Measurements from ENCODE around the gene PKNOX1. TPM values are rescaled to one million over a fixed set of nuclear protein-coding genes. Genes with fewer than 3 reads are reported as not detected.
"Not testable (repeated sequence)": the region's sequence is repeated elsewhere in the genome, so short reads cannot be mapped to it uniquely, and the experiment has no call there.

Gene PKNOX1
- total RNA-seq, 1 donor from 2014 or later, result 9.8 TPM

DNA sequence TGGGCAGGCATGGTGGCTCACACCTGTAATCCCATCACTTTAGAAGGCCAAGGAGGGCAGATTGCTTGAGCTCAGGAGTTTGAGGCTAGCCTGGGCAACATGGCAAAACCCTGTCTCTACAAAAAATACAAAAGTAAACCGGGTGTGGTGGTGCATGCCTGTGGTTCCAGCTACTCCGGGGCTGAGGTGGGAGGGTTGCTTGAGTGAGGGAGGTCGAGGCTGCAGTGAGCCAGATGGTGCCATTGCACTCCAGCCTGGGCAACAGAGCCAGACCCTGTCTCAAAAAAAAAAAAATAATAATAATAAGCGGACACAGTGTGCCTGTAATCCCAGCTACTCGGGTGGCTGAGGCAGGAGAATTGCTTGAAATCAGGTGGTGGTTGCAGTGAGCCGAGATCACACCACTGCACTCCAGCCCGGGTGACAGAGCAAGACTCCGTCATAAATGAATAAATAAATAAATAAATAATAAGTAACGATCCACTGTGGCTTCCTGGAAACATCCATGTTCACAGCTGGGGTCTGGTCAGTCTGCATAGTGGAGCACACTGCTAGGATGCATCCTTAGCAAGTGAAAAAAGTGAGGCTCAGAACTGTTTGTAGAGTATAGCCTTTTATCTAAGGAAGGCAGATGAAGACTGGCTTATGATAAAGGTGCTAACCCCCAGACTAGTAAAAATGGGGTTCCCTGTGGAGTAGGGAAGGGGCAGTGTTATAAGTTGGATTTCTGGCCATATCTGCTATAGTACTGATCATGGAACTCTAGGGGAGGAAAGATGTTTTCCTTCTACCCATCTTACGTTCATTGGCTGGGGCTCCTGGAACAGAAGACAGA, 15.7 kb downstream of the PKNOX1 start:
- peaks cover 27% of the 10 kb centered on the region for H3K4me1 ChIP-seq
- no peak overlapping the region for H3K27ac ChIP-seq
- H3K9me3 ChIP-seq, result no peaks in the 10 kb centered on the region
- H3K27me3 ChIP-seq, result no peaks in the 10 kb centered on the region
- H3K4me3 ChIP-seq, result no peak overlapping the region
- no peaks in the 10 kb centered on the region for H3K36me3 ChIP-seq
- intact Hi-C loops (cut with DNase I), result no loop called here
- TF ChIP-seq POLR2AphosphoS5 (IDR thresholded peaks at IDR 0.05; ENCODE audit: insufficient read depth in 1 of 2, low read depth in 1 of 2) (no peak), POLR2A (IDR thresholded peaks at IDR 0.05) (no peak)
- TF ChIP-seq, protein P1, sequence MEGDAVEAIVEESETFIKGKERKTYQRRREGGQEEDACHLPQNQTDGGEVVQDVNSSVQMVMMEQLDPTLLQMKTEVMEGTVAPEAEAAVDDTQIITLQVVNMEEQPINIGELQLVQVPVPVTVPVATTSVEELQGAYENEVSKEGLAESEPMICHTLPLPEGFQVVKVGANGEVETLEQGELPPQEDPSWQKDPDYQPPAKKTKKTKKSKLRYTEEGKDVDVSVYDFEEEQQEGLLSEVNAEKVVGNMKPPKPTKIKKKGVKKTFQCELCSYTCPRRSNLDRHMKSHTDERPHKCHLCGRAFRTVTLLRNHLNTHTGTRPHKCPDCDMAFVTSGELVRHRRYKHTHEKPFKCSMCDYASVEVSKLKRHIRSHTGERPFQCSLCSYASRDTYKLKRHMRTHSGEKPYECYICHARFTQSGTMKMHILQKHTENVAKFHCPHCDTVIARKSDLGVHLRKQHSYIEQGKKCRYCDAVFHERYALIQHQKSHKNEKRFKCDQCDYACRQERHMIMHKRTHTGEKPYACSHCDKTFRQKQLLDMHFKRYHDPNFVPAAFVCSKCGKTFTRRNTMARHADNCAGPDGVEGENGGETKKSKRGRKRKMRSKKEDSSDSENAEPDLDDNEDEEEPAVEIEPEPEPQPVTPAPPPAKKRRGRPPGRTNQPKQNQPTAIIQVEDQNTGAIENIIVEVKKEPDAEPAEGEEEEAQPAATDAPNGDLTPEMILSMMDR (IDR thresholded peaks at IDR 0.05), result no peak
- no peak for DNase-seq (ENCODE audit: extremely low spot score in 2 of 2)

DNA sequence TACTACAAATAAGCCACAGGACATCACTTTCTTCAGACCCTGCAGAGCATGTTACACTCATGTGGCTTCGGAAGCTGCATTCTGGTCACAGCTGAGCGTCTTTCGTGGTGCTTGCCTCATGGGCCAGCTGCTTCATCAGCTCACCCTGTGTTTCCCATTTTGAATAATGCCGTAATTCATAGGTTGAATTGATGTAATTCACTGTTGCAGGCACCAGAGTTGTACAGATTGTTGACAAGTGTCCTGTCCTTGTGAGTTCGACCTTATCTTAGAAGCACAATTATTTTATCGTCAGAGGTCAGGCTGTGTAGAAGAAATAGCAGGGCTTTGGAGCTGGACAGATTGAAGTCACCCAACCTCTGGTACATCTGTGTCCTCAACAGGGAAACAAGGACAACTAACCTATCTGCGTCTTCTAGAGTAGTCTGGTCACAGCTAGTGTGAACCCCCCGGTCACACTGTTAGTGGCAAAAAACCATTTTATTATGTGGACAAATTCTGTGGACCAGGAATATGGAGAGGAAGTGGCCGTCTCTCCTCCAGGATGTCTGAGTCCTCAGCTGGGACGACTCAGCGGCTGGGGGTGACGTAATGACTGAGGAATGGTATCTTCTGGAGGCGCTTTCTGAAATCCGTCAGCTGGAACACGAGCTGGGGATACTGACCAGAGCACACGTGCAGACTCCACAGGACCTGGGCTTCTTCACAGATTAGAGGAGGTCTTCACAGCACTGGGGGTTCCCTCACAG, 17.8 kb downstream of the PKNOX1 start:
- DNase-seq (ENCODE audit: extremely low spot score in 2 of 2), result peak in 1 of 2 donors; percentile 93
- TF ChIP-seq POLR2A (IDR thresholded peaks at IDR 0.05) (no peak), POLR2AphosphoS5 (IDR thresholded peaks at IDR 0.05; ENCODE audit: insufficient read depth in 1 of 2, low read depth in 1 of 2) (peak in 1 of 2 donors; percentile 36)
- H3K4me3 ChIP-seq, result no peak overlapping the region
- intact Hi-C loops (cut with DNase I), result loop anchor here (2.0 kb wide), 1 partner anchor 17 kb away; the partner anchor contains the start of gene PKNOX1
- H3K4me1 ChIP-seq, result peaks cover 32% of the 10 kb centered on the region
- H3K36me3 ChIP-seq, result no peaks in the 10 kb centered on the region
- no peaks in the 10 kb centered on the region for H3K9me3 ChIP-seq
- no peaks in the 10 kb centered on the region for H3K27me3 ChIP-seq
- peak overlapping the region; percentile 69 for H3K27ac ChIP-seq

DNA sequence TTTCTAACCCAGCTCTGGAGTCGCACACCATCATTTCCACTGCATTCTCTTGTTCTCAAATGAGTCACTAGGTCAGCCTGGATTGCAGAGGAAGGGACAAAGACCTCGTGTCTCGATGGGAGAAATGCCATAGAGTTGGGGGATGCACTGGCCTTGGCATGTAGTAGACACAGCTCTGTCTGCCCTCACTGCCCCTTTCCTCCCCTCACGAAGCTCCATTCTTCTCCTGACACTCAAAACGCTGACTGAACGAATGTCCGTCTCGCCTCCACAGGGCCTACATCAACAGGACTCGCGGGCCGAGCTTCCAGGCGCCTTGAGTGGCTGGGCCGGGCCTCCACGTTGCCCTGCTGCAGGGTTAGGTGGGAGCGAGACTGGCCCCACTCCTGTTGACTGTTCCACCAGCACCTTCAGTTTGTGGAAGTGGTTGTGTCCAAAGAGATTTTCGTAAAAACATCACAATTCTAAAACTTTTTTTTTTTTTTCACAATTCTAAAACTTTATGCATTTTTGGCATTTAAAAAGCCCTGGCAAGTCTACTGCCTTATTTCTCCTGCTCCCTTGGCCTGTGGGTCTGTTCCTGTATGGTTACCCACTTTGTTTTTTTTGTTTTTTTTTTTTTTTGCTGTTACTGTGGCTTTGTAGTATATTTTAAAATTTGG, 18.8 kb downstream of the PKNOX1 start:
- intact Hi-C loops (cut with DNase I), result loop anchor here (2.0 kb wide), 1 partner anchor 18 kb away; the partner anchor contains the start of gene PKNOX1
- TF ChIP-seq, protein P1 (IDR thresholded peaks at IDR 0.05), result no peak
- TF ChIP-seq POLR2AphosphoS5 (IDR thresholded peaks at IDR 0.05; ENCODE audit: insufficient read depth in 1 of 2, low read depth in 1 of 2) (no peak), POLR2A (IDR thresholded peaks at IDR 0.05) (no peak)
- H3K9me3 ChIP-seq, result no peaks in the 10 kb centered on the region
- peaks cover 39% of the 10 kb centered on the region for H3K4me1 ChIP-seq
- H3K4me3 ChIP-seq, result no peak overlapping the region
- peak overlapping the region; percentile 69 for H3K27ac ChIP-seq
- no peaks in the 10 kb centered on the region for H3K36me3 ChIP-seq
- DNase-seq (ENCODE audit: extremely low spot score in 2 of 2), result no peak
- no peaks in the 10 kb centered on the region for H3K27me3 ChIP-seq

DNA sequence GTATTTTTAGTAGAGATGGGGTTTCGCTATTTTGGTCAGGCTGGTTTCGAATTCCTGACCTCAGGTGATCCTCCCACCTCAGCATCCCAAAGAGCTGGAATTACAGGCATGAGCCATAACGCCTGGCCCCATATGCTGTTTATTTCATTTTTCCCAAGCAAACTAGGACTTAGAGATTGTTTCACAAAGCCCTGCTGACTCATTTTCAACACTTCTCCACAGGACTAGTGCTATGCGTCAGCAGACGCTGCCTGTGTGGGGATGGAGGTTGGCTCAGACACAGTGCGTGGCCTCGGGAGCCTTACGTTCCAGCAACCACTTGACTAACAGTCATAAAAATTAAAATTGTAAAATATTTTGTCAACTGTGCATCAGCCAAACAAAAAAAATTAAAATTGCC, 22.7 kb downstream of the PKNOX1 start:
- TF ChIP-seq, protein P1 (IDR thresholded peaks at IDR 0.05), result no peak
- TF ChIP-seq POLR2A (IDR thresholded peaks at IDR 0.05) (no peak), POLR2AphosphoS5 (IDR thresholded peaks at IDR 0.05; ENCODE audit: insufficient read depth in 1 of 2, low read depth in 1 of 2) (peak in 1 of 2 donors; percentile 90)
- H3K27ac ChIP-seq, result peak overlapping the region; percentile 57
- no peak overlapping the region for H3K4me3 ChIP-seq
- DNase-seq (ENCODE audit: extremely low spot score in 2 of 2), result no peak
- no peaks in the 10 kb centered on the region for H3K27me3 ChIP-seq
- H3K36me3 ChIP-seq, result no peaks in the 10 kb centered on the region
- intact Hi-C loops (cut with DNase I), result no loop called here
- H3K9me3 ChIP-seq, result no peaks in the 10 kb centered on the region
- H3K4me1 ChIP-seq, result peaks cover 41% of the 10 kb centered on the region

DNA sequence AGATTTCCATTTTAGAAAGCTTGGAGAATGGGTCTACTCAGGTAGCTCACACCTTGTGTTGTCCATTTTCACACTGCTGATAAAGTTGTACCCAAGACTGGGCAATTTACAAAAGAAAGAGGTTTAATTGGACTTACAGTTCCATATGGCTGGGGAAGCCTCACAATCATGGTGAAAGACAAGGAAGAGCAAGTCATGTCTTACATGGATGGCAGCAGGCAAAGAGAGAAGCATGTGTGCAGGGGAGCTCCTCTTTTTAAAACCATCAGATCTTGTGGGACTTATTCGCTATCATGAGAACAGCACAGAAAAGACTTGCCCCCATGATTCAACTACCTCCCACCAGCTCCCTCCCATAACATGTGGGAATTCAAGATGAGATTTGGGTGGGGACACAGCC, 23.6 kb downstream of the PKNOX1 start:
- Histone ChIP-seq H3K27ac (peak overlapping the region; percentile 57), H3K4me1 (peaks cover 33% of the 10 kb centered on the region)
- H3K9me3 ChIP-seq; H3K4me3 ChIP-seq; H3K36me3 ChIP-seq; intact Hi-C loops (cut with DNase I); DNase-seq (ENCODE audit: extremely low spot score in 2 of 2); H3K27me3 ChIP-seq: not testable (repeated sequence)

DNA sequence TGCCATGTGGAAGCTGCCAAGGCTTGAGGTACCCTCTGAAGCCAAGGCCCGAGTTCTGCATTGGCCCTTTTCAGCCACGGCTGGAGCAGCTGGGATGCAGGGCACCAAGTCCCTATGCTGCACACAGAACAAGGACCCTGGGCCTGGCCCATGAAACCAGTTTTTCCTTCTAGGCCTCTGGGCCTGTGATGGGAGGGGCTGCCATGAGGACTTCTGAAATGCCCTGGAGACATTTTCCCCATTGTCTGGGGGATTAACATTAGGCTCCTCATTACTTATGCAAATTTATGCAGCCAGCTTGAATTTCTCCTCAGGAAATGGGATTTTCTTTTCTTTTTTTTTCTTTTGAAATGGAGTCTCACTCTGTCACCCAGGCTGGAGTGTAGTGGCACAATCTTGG, 24.8 kb downstream of the PKNOX1 start:
- H3K4me3 ChIP-seq; H3K27me3 ChIP-seq; H3K36me3 ChIP-seq; H3K27ac ChIP-seq; DNase-seq (ENCODE audit: extremely low spot score in 2 of 2); H3K9me3 ChIP-seq; intact Hi-C loops (cut with DNase I): not testable (repeated sequence)
- H3K4me1 ChIP-seq, result peaks cover 29% of the 10 kb centered on the region

DNA sequence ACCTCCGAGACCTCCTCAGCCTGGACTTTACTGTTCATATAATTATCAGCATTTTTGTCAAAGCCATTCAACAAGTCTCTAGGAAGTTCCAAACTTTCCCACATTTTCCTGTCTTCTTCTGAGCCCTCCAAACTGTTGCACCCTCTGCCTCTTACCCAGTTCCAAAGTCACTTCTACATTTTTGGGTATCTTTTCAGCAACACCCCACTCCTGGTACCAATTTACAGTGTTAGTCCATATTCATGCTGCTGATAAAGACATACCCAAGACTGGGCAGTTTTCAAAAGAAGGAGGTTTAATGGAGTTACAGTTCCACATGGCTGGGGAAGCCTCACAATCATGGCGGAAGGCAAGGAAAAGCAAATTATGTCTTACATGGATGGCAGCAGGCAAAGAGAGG, 25.7 kb downstream of the PKNOX1 start:
- H3K4me3 ChIP-seq; H3K27me3 ChIP-seq; H3K27ac ChIP-seq; H3K36me3 ChIP-seq; DNase-seq (ENCODE audit: extremely low spot score in 2 of 2); H3K9me3 ChIP-seq; intact Hi-C loops (cut with DNase I): not testable (repeated sequence)
- H3K4me1 ChIP-seq, result peaks cover 29% of the 10 kb centered on the region

Measured in vagina (tissue), 2 donors.